Stimulated activated CD8-positive, alpha-beta memory T cell treated with anti-CD3 and anti-CD28 coated beads, Interleukin-4, amount 100 ng/mL, for 1 hour (primary cell): Measurements from ENCODE around the gene RPL12.
A peak's percentile ranks its signal among the peaks of the same experiment; 100 is the strongest.
"Not testable (repeated sequence)": the region's sequence is repeated elsewhere in the genome, so short reads cannot be mapped to it uniquely, and the experiment has no call there.

Experiments used
- DNase-seq, 2 donors: peaks; one replicate each; pipeline ENCODE4 v3.0.0-alpha.2; 2020; ENCODE audit warnings: low read depth in 2 of 2, low spot score in 1 of 2

Gene RPL12

GRCh38 chr9:127470662-127471061 lies 19.5 kb upstream of the RPL12 start:
- DNase-seq = no peak

GRCh38 chr9:127467621-127468020 lies 16.4 kb upstream of the RPL12 start:
- DNase-seq = no peak

GRCh38 chr9:127466407-127466917 lies 15.3 kb upstream of the RPL12 start:
- not testable (repeated sequence) for DNase-seq

- no peak for DNase-seq
Measured at GRCh38 chr9:127463911-127464310, 12.7 kb upstream of the RPL12 start.

DNA sequence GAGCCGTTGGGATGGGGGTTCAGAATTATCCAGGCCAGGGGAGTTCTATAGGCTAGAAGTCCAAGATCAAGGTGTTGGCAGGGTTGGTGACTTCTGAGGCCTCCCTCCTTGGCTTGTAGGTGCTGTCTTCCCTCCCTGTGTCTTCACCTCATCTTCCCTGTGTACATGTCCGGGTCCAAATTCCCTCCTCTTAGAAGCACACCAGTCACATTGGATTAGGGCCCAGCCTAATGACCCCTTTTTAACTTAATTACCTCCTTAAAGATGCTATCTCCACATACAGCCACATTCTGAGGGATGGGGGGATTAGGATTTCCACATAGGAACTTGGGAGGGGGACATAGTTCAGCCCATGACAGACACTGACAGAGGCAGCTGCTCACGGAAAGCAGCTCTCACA lies 12.2 kb upstream of the RPL12 start:
- no peak for DNase-seq

DNA sequence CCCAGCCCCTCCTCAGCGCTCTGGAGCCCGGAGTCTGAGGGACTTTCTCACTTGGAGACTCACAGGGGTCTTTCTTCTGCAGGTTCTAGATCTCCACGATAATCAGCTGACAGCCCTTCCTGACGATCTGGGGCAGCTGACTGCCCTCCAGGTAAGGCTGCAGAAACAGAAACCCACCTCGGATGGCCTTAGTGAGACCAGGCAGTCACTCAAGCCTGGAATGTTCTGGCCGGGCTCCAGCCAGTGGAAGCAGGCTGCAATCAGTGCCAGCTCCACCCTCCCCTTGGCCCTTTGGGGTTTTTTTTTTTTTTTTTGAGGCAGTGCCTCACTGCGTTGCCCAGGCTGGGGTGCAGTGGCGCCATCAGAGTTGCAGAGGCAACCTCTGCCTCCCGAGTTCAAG lies 7.7 kb upstream of the RPL12 start:
- no peak for DNase-seq

DNA sequence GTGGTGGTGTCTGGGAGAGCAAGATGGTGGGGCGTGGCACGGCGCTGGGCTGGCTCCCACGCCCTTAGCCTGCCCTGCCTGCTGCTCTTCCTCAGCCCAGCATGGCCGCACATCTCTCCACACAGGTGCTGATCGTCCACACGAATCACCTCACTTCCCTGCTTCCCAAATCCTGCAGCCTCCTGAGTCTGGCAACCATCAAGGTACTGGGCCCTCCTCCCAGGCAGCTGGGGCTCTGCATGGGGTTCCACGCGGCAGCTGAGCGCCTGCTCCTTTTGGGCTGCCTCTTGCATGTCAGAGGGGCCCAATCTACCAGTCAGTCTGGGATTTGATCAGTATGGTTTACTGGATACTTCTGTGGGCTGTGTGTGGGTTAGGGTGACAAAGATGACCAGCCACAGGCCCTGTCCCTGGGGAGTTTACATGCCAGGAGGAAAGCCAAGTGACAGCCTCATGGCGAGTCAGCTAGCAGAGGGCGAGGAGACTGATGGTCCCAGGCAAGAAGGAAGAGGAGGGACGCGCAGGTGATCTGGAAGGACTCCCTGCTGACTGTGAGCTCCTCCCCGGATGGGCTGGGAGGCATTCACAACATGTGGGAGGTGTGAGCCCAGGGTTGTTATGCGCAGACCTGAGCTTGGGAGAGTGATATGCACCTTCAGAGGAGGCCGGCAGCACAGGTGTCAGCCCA lies 6.1 kb upstream of the RPL12 start:
- no peak for DNase-seq

- DNase-seq = no peak
Measured at GRCh38 chr9:127455324-127455992, 4.3 kb upstream of the RPL12 start.

DNA sequence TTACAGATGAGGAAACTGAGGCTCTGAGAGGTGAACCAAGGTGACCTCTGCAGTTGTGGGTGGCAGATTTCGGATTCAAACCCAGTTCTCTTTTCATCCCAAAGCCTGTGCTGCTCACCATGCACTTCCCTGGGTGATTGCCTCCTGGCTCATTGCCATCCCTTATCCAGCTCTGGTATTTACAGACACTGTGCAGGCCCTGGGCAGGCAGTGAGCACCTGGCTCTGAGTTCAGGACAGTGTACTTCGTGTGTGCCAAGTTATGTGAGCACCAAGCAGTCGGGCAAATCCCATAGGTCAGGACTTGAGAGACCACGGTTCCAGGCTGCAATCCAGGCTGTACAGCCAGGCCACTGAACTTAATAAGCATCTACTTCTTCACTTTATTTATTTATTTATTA lies 1.5 kb upstream of the RPL12 start:
- no peak for DNase-seq

GRCh38 chr9:127451858-127452656 lies 851 bp upstream of the RPL12 start:
- peak in 1 of 2 donors; percentile 10 for DNase-seq

- DNase-seq = no peak
Measured at GRCh38 chr9:127451608-127451857, 327 bp upstream of the RPL12 start.

DNA sequence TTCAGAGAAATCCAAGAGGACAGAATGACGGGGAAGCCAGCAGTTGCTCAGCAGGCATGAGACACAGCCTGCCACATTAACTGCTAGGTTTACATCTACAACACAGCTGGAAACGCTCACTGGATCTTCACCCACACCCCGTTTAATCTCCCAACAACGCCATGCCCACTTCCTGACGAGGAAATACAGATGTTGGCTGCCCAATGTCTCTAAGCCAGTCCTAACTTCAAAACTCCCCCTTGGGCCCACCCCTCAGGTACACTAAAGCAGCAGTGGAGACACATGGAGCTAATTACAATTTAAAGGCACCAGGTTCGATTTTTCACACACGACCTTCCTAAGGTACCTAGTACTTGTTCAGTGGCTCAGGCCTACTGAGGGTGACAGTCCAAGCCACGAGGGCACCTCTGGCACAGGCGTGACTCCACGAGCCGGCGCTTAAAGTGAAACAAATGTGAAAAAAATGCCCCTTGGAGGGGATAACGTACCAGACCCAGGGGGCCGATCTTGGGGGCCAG lies 904 bp downstream of the RPL12 start:
- DNase-seq = no peak

- DNase-seq = no peak
Measured at GRCh38 chr9:127449332-127449966, 1.8 kb downstream of the RPL12 start.

- DNase-seq = no peak
Measured at GRCh38 chr9:127448112-127448805, 2.9 kb downstream of the RPL12 start.

DNA sequence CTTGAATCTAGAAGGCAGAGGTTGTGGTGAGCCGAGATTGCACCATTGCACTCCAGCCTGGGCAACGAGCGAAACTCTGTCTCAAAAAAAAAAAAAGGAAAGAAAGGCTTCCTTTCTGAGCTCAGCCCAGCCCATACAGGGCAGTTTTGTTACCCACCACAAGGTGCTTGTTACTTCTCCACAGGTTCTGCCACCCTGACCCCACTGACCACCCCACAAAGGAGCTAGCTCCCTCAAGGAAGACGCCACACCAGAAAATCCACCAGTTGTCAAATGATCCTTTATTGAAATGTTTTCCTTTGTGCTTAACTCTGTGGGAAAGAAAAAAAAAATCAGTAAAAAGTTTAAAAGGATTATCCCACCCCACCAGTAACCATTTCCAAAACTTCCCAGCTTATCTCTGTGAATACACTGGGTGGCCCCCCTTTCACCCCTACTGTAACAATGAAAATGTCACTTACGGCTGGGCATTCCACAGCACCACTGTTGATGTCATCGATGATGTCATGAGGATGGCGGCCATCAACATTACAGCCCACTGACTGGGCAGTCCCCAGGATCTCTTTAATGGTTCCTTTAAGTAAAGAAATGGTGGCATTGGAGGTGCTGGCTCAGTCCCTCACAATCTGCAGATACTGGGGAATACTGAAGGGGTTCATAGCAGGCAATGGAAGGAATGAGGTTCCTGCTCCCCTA lies 3.6 kb downstream of the RPL12 start:
- no peak for DNase-seq

DNA sequence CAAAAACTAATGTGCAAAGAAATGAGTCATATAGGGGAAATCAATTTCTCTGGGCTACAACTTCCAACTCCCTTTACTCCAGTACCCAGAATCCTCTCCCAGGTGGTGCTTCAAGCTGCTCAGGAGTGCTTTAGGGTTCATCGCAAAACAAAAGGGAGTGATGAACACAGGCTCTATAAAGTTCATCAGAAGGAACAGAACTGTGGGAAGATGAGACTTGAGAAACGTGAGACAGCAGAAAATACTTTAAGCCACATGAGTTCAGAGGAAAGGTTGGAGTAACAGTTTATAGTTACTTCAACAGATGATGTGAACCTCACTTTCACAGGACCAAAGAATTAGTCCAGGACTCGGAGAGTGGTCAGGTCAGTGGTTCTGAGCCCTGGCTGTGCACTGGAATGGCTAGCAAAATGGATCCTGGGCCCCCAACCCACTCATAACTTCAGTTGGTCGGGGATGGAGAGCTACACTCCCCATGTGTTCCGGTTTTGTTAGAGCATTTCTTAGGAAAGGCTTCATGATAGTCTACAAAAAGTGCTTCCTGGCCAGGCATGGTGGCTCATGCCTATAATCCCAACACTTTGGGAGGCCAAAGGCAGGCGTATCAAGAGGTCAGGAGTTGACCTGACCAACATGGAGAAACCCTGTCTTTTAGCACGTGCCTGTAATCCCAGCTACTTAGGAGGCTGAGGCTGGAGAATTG lies 4.3 kb downstream of the RPL12 start:
- DNase-seq = no peak

DNA sequence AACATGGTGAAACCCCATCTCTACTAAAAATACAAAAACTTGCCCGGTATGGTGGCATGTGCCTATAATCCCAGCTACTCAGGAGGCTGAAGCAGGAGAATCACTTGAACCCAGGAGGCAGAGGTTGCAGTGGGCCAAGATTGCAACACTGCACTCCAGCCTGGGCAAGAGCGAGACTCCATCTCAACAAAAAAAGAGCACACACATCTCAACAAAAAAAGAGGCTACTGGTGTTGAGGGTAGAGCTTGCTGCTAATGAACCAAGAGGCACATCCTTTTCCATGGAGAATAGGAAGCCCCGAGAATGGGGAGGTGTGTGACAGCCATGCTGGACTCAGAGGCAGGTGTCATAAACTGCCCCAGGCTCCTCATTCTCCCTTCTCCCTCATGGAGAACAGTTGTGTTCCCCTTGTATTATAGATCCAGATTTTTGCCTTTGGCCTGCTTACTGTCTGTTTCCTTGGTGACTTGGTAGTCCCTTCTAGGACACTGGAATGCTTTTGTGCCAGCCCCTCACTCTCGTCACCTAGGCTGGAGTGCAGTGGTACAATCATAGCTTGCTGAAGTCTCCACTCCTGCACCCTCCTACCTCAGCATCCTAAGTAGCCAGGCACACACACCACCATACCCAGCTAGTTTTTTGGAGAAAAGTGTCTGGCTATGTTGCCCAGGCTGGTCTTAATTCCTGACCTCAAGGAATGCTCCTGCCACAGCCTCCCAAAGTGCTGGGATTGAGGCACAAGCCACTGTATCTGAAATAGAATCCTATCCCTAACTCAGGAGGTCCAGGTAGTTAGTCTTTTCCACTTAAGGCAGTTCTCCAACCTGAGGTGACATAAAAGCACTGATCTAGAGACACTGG lies 5.1 kb downstream of the RPL12 start:
- DNase-seq = no peak

- DNase-seq = no peak
Measured at GRCh38 chr9:127444921-127445850, 6.0 kb downstream of the RPL12 start.
